ENCODE data around the gene BRF1.

DNA sequence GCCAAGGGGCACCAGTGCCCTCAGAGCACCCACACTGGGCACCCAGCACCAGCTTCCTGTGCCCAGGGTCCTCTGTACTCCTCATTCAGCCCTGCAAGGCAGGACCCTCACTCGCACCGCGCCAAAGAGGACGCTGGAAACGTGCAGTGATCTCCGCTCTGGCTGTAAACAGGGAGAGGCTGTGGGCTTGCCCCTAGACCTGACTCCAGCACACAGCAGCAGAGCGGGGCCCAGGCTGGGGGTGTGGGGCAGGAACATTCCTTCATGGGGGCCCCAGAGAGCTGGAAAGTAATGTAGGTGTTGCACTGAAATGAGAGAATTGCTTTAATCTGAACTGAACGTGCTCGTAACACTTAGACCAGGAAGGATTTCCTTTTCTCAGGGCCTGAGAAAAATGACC, 5.0 kb upstream of the BRF1 start:
- TF ChIP-seq, protein P1, sequence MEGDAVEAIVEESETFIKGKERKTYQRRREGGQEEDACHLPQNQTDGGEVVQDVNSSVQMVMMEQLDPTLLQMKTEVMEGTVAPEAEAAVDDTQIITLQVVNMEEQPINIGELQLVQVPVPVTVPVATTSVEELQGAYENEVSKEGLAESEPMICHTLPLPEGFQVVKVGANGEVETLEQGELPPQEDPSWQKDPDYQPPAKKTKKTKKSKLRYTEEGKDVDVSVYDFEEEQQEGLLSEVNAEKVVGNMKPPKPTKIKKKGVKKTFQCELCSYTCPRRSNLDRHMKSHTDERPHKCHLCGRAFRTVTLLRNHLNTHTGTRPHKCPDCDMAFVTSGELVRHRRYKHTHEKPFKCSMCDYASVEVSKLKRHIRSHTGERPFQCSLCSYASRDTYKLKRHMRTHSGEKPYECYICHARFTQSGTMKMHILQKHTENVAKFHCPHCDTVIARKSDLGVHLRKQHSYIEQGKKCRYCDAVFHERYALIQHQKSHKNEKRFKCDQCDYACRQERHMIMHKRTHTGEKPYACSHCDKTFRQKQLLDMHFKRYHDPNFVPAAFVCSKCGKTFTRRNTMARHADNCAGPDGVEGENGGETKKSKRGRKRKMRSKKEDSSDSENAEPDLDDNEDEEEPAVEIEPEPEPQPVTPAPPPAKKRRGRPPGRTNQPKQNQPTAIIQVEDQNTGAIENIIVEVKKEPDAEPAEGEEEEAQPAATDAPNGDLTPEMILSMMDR (IDR thresholded peaks at IDR 0.05), result no peak
- no peak for TF ChIP-seq POLR2A (IDR thresholded peaks at IDR 0.05)

Measured in right lobe of liver (tissue), 4 donors.